Common myeloid progenitor, CD34-positive (primary cell): ENCODE results near the gene GEN1.

Experiments
- CTCF ChIA-PET: fragments of 350-600 bp; sonication (Branson Sonifier 250); formaldehyde crosslinking; loops from one replicate; lab custom pipeline; 2021; ENCODE audit warnings: antibody characterized with exemption; lab: Charles Lee
- POLR2A ChIA-PET: fragments of 350-600 bp; sonication (Branson Sonifier 250); formaldehyde crosslinking; loops from one replicate; lab custom pipeline; 2021; ENCODE audit warnings: antibody characterized with exemption; lab: Charles Lee
- DNase-seq, 3 donors: peaks; one replicate each; pipeline versions ENCODE4 v3.0.0 to v3.0.0-alpha.2; 2013
- H3K27ac ChIP-seq, 2 experiments: 1 replicate in 1 of 2; 2 replicates in 1 of 2; pipeline ENCODE4 v1.7.0; 2013; ENCODE audit warnings: inconsistent platforms in 2 of 2, low read length in 2 of 2, mild to moderate bottlenecking in 2 of 2, low read depth in 1 of 2, moderate library complexity in 1 of 2; ENCODE audit not compliant: severe bottlenecking in 2 of 2, insufficient read depth in 1 of 2, poor library complexity in 1 of 2
- H3K27me3 ChIP-seq, 5 experiments: replicated peaks in 2 of 5; 1 replicate in 3 of 5; 2 replicates in 2 of 5; pipeline versions ENCODE4 v1.6.1 to v1.7.0; 2013; ENCODE audit warnings: low read length in 4 of 5, mild to moderate bottlenecking in 2 of 5, moderate library complexity in 2 of 5, inconsistent platforms in 1 of 5; ENCODE audit not compliant: insufficient read depth in 5 of 5, control insufficient read depth in 4 of 5
- H3K36me3 ChIP-seq, 4 experiments: 1 replicate in 2 of 4; 2 replicates in 2 of 4; pipeline versions ENCODE4 v1.6.1 to v1.7.0; 2013; ENCODE audit warnings: low read length in 3 of 4, control low read depth in 1 of 4, mild to moderate bottlenecking in 1 of 4; ENCODE audit not compliant: control insufficient read depth in 4 of 4, insufficient read depth in 4 of 4
- H3K4me1 ChIP-seq, 4 experiments: 1 replicate in 3 of 4; 2 replicates in 1 of 4; pipeline versions ENCODE4 v1.6.1 to v1.7.1; 2013; ENCODE audit warnings: low read length in 3 of 4, mild to moderate bottlenecking in 3 of 4, control low read depth in 1 of 4, inconsistent platforms in 1 of 4, moderate library complexity in 1 of 4; ENCODE audit not compliant: control insufficient read depth in 4 of 4, insufficient read depth in 4 of 4; ENCODE audit errors: control extremely low read depth in 1 of 4
- H3K4me3 ChIP-seq, 7 experiments: 1 replicate in 4 of 7; 2 replicates in 3 of 7; pipeline versions ENCODE4 v1.5.1 to v1.7.0; 2013; ENCODE audit warnings: mild to moderate bottlenecking in 7 of 7, low read length in 6 of 7, moderate library complexity in 6 of 7, inconsistent platforms in 2 of 7, low read depth in 2 of 7, control low read depth in 1 of 7; ENCODE audit not compliant: insufficient read depth in 4 of 7, control insufficient read depth in 1 of 7; ENCODE audit errors: extremely low read depth in 1 of 7
- H3K9me3 ChIP-seq, 5 experiments: 1 replicate in 4 of 5; 2 replicates in 1 of 5; pipeline versions ENCODE4 v1.6.1 to v1.7.1; 2013; ENCODE audit warnings: low read length in 4 of 5, mild to moderate bottlenecking in 2 of 5, inconsistent platforms in 1 of 5, low read depth in 1 of 5, moderate library complexity in 1 of 5; ENCODE audit not compliant: control insufficient read depth in 4 of 5, insufficient read depth in 2 of 5; ENCODE audit errors: control extremely low read depth in 1 of 5
- WGBS: methylation state at CpG from one replicate; pipeline ENCODE4 v1.1.5; 2013; ENCODE audit not compliant: insufficient coverage; 5-methylcytosine and 5-hydroxymethylcytosine counted together

The GEN1 gene

GRCh38 chr2:17792515-17792914, 38.6 kb downstream of the GEN1 start:
- Histone ChIP-seq H3K36me3 (no peaks in the 10 kb centered on the region), H3K27ac (no peak overlapping the region), H3K27me3 (peaks cover 0 to 5% (median 0%) of the 10 kb centered on the region in 5 experiments), H3K4me3 (peak overlapping the region in 1 of 7 experiments; percentile 43), H3K4me1 (peaks cover 14 to 35% (median 21%) of the 10 kb centered on the region in 4 experiments), H3K9me3 (no peaks in the 10 kb centered on the region)
- peak; percentile 50 to 75 (median 73) for DNase-seq
- ChIA-PET POLR2A (no interaction called here), CTCF (interaction anchor here (1.1 to 1.4 kb wide), 3 partner anchors 10 to 44 kb away, joined by 3 to 4 read pairs (median 3); no protein-coding TSS in a partner anchor)
- WGBS = no CpG with 5 or more reads among the region's 1 CpG

GRCh38 chr2:17793296-17793695, 39.4 kb downstream of the GEN1 start:
- Histone ChIP-seq H3K27ac (no peak overlapping the region), H3K4me3 (no peak overlapping the region), H3K4me1 (peaks cover 14 to 35% (median 21%) of the 10 kb centered on the region in 4 experiments), H3K9me3 (no peaks in the 10 kb centered on the region), H3K27me3 (peaks cover 0 to 4% (median 0%) of the 10 kb centered on the region in 5 experiments), H3K36me3 (no peaks in the 10 kb centered on the region)
- CTCF ChIA-PET = interaction anchor here (0.6 to 1.4 kb wide), 5 partner anchors 9 to 68 kb away, joined by 3 to 4 read pairs (median 3); no protein-coding TSS in a partner anchor
- POLR2A ChIA-PET = no interaction called here
- DNase-seq = no peak
- WGBS = 59% methylated on average over 4 of the region's 4 CpGs

- DNase-seq = peak in 1 of 3 donors; percentile 32
- Histone ChIP-seq H3K4me1 (peaks cover 14 to 35% (median 21%) of the 10 kb centered on the region in 4 experiments), H3K4me3 (no peak overlapping the region), H3K27me3 (peaks cover 0 to 4% (median 0%) of the 10 kb centered on the region in 5 experiments), H3K9me3 (no peaks in the 10 kb centered on the region), H3K36me3 (no peaks in the 10 kb centered on the region), H3K27ac (no peak overlapping the region)
- 85% methylated on average over 4 of the region's 6 CpGs for WGBS
- ChIA-PET POLR2A (no interaction called here), CTCF (no interaction called here)
Observed at GRCh38 chr2:17793803-17794354, 39.9 kb downstream of the GEN1 start.

GRCh38 chr2:17795309-17795708, 41.4 kb downstream of the GEN1 start:
- 100% methylated on average over 5 of the region's 5 CpGs for WGBS
- Histone ChIP-seq H3K9me3 (no peaks in the 10 kb centered on the region), H3K36me3 (no peaks in the 10 kb centered on the region), H3K27me3 (peaks cover 0 to 6% (median 2%) of the 10 kb centered on the region in 5 experiments), H3K4me1 (peaks cover 15 to 35% (median 24%) of the 10 kb centered on the region in 4 experiments), H3K27ac (no peak overlapping the region), H3K4me3 (no peak overlapping the region)
- ChIA-PET POLR2A (no interaction called here), CTCF (interaction anchor here (0.9 to 1.6 kb wide), 3 partner anchors 9 to 36 kb away, joined by 3 to 4 read pairs (median 4); no protein-coding TSS in a partner anchor)
- DNase-seq = no peak

- no peak for DNase-seq
- Histone ChIP-seq H3K4me3 (no peak overlapping the region), H3K27ac (no peak overlapping the region), H3K9me3 (no peaks in the 10 kb centered on the region), H3K36me3 (no peaks in the 10 kb centered on the region), H3K27me3 (peaks cover 0 to 6% (median 2%) of the 10 kb centered on the region in 5 experiments), H3K4me1 (peaks cover 0 to 9% (median 4%) of the 10 kb centered on the region in 4 experiments)
- ChIA-PET CTCF (interaction anchor here (0.6 kb wide), 1 partner anchor 656 kb away, joined by 3 read pairs; no protein-coding TSS in a partner anchor), POLR2A (no interaction called here)
- 98% methylated on average over 4 of the region's 4 CpGs for WGBS
Observed at GRCh38 chr2:17798338-17798737, 44.4 kb downstream of the GEN1 start.

- ChIA-PET CTCF (interaction anchor here (0.9 kb wide), 1 partner anchor 56 kb away, joined by 4 read pairs; no protein-coding TSS in a partner anchor), POLR2A (no interaction called here)
- Histone ChIP-seq H3K4me1 (peaks cover 0 to 21% (median 7%) of the 10 kb centered on the region in 4 experiments), H3K9me3 (no peaks in the 10 kb centered on the region), H3K27ac (no peak overlapping the region), H3K4me3 (no peak overlapping the region), H3K36me3 (no peaks in the 10 kb centered on the region), H3K27me3 (peaks cover 0 to 6% (median 2%) of the 10 kb centered on the region in 5 experiments)
- no peak for DNase-seq
- 83% methylated on average over 3 of the region's 7 CpGs for WGBS
Observed at GRCh38 chr2:17799301-17800120, 45.6 kb downstream of the GEN1 start.
